Mesenchymal stem cell (in vitro differentiated cells and primary cell): Measurements from ENCODE around the gene CRTC3.
A peak's percentile ranks its signal among the peaks of the same experiment; 100 is the strongest.

ENCODE experiments used
- DNase-seq: peaks from one replicate; pipeline ENCODE4 v3.0.0-alpha.2; 2013
- H2AFZ ChIP-seq: one replicate; pipeline ENCODE4 v1.6.1; 2013; ENCODE audit warnings: low read depth, mild to moderate bottlenecking, control low read depth, inconsistent platforms, low read length, moderate library complexity
- H2AK5ac ChIP-seq: 2 replicates; pipeline ENCODE4 v1.6.1; 2013; ENCODE audit warnings: low read length, moderate library complexity, mild to moderate bottlenecking, inconsistent platforms; ENCODE audit not compliant: severe bottlenecking
- H2BK120ac ChIP-seq: one replicate; pipeline ENCODE4 v1.6.1; 2013; ENCODE audit warnings: low read depth, mild to moderate bottlenecking, inconsistent platforms, low read length, moderate library complexity
- H2BK12ac ChIP-seq, 2 experiments: one replicate each; pipeline ENCODE4 v1.6.1; 2013; ENCODE audit warnings: inconsistent platforms in 2 of 2, low read length in 2 of 2, mild to moderate bottlenecking in 2 of 2, moderate library complexity in 2 of 2, control low read depth in 1 of 2
- H2BK15ac ChIP-seq: one replicate; pipeline ENCODE4 v1.6.1; 2013; ENCODE audit warnings: mild to moderate bottlenecking, low read depth, inconsistent platforms; ENCODE audit not compliant: poor library complexity, severe bottlenecking
- H2BK5ac ChIP-seq: 2 replicates; pipeline ENCODE4 v1.6.1; 2013; ENCODE audit warnings: low read depth, mild to moderate bottlenecking, low read length, control low read depth, inconsistent platforms; ENCODE audit not compliant: poor library complexity, severe bottlenecking
- H3K14ac ChIP-seq, 2 experiments: one replicate each; pipeline ENCODE4 v1.6.1; 2013; ENCODE audit warnings: inconsistent platforms in 2 of 2, low read length in 2 of 2, control low read depth in 1 of 2, mild to moderate bottlenecking in 1 of 2, moderate library complexity in 1 of 2
- H3K18ac ChIP-seq, 2 experiments: one replicate each; pipeline ENCODE4 v1.6.1; 2013; ENCODE audit warnings: inconsistent platforms in 2 of 2, low read length in 2 of 2, control low read depth in 1 of 2, low read depth in 1 of 2, mild to moderate bottlenecking in 1 of 2
- H3K23ac ChIP-seq, 2 experiments: one replicate each; pipeline ENCODE4 v1.6.1; 2013; ENCODE audit warnings: inconsistent platforms in 2 of 2, low read length in 2 of 2, mild to moderate bottlenecking in 2 of 2, moderate library complexity in 2 of 2, control low read depth in 1 of 2
- H3K27ac ChIP-seq: 2 replicates; pipeline ENCODE4 v1.5.1; 2013; ENCODE audit warnings: mild to moderate bottlenecking, moderate library complexity, low read length, control low read depth, inconsistent platforms; ENCODE audit not compliant: poor library complexity, severe bottlenecking
- H3K27me3 ChIP-seq, 2 experiments: 2 replicates each; pipeline versions ENCODE4 v1.6.1 to v1.7.0; 2013; ENCODE audit warnings: low read length in 2 of 2, mild to moderate bottlenecking in 2 of 2, moderate library complexity in 2 of 2, control low read depth in 1 of 2, inconsistent platforms in 1 of 2; ENCODE audit not compliant: control insufficient read depth in 1 of 2, insufficient read depth in 1 of 2
- H3K36me3 ChIP-seq, 2 experiments: 2 replicates each; pipeline versions ENCODE4 v1.6.1 to v1.7.0; 2013; ENCODE audit warnings: low read length in 2 of 2, control low read depth in 1 of 2, inconsistent platforms in 1 of 2, low read depth in 1 of 2, mild to moderate bottlenecking in 1 of 2; ENCODE audit not compliant: insufficient read depth in 2 of 2, control insufficient read depth in 1 of 2
- H3K4ac ChIP-seq, 2 experiments: one replicate each; pipeline ENCODE4 v1.6.1; 2013; ENCODE audit warnings: inconsistent platforms in 2 of 2, low read length in 2 of 2, mild to moderate bottlenecking in 2 of 2, moderate library complexity in 2 of 2, control low read depth in 1 of 2, low read depth in 1 of 2
- H3K4me1 ChIP-seq: 2 replicates; pipeline ENCODE4 v1.6.1; 2013; ENCODE audit warnings: low read depth, low read length, control low read depth; ENCODE audit not compliant: control insufficient read depth, insufficient read depth
- H3K4me2 ChIP-seq: 2 replicates; pipeline ENCODE4 v1.6.1; 2013; ENCODE audit warnings: low read length, mild to moderate bottlenecking, inconsistent platforms; ENCODE audit not compliant: poor library complexity, severe bottlenecking
- H3K4me3 ChIP-seq, 2 experiments: 2 replicates each; pipeline versions ENCODE4 v1.5.1 to v1.7.0; 2013; ENCODE audit warnings: low read length in 2 of 2, mild to moderate bottlenecking in 2 of 2, control low read depth in 1 of 2, low read depth in 1 of 2; ENCODE audit not compliant: insufficient read depth in 1 of 2
- H3K79me1 ChIP-seq: replicated peaks from 2 replicates; pipeline ENCODE4 v1.6.1; 2013; ENCODE audit warnings: mild to moderate bottlenecking, control low read depth, low read length, inconsistent platforms; ENCODE audit not compliant: poor library complexity, severe bottlenecking
- H3K9ac ChIP-seq: 2 replicates; pipeline ENCODE4 v1.7.0; 2013; ENCODE audit warnings: mild to moderate bottlenecking, low read length, moderate library complexity
- H3K9me3 ChIP-seq: 2 replicates; pipeline ENCODE4 v1.7.0; 2013; ENCODE audit warnings: mild to moderate bottlenecking, low read length; ENCODE audit not compliant: control insufficient read depth
- H4K8ac ChIP-seq: one replicate; pipeline ENCODE4 v1.6.1; 2013; ENCODE audit warnings: inconsistent platforms, mild to moderate bottlenecking, low read length, moderate library complexity
- H4K91ac ChIP-seq: one replicate; pipeline ENCODE4 v1.6.1; 2013; ENCODE audit warnings: mild to moderate bottlenecking, low read length, inconsistent platforms
- WGBS: methylation state at CpG from one replicate; pipeline ENCODE4 v1.1.7; 2013; ENCODE audit warnings: mixed read lengths; 5-methylcytosine and 5-hydroxymethylcytosine counted together

CRTC3 gene

GRCh38 chr15:90641581-90642463 is 112.1 kb downstream of the CRTC3 start:
- no peak for DNase-seq
- 93% methylated on average over 16 of the region's 16 CpGs for WGBS
- H4K91ac ChIP-seq, result no peak overlapping the region
- no peaks in the 10 kb centered on the region for H3K9me3 ChIP-seq
- no peaks in the 10 kb centered on the region for H3K27me3 ChIP-seq
- H3K79me1 ChIP-seq, result no peaks in the 10 kb centered on the region
- no peak overlapping the region for H3K4me2 ChIP-seq
- H4K8ac ChIP-seq, result no peak overlapping the region
- H3K4ac ChIP-seq, result no peak overlapping the region
- peaks cover 3% of the 10 kb centered on the region for H3K4me1 ChIP-seq
- no peak overlapping the region for H2AFZ ChIP-seq
- H2BK5ac ChIP-seq, result no peak overlapping the region
- no peak overlapping the region for H3K23ac ChIP-seq
- H3K4me3 ChIP-seq, result no peak overlapping the region
- peaks cover 61 to 63% of the 10 kb centered on the region in 2 experiments for H3K36me3 ChIP-seq
- H2BK120ac ChIP-seq, result no peak overlapping the region
- H3K18ac ChIP-seq, result no peak overlapping the region
- no peak overlapping the region for H3K14ac ChIP-seq
- no peak overlapping the region for H2BK12ac ChIP-seq
- H2AK5ac ChIP-seq, result no peak overlapping the region
- H3K27ac ChIP-seq, result no peak overlapping the region
- H3K9ac ChIP-seq, result no peak overlapping the region
- no peak overlapping the region for H2BK15ac ChIP-seq

GRCh38 chr15:90642464-90643300 is 113.0 kb downstream of the CRTC3 start:
- Histone ChIP-seq H3K14ac (no peak overlapping the region), H3K4me2 (no peak overlapping the region), H3K27ac (no peak overlapping the region), H3K4ac (no peak overlapping the region), H3K79me1 (no peaks in the 10 kb centered on the region), H2AFZ (no peak overlapping the region), H3K36me3 (peaks cover 61% of the 10 kb centered on the region in 2 experiments), H4K91ac (peak overlapping the region; percentile 18), H4K8ac (no peak overlapping the region), H3K9ac (no peak overlapping the region), H2BK15ac (no peak overlapping the region), H2AK5ac (no peak overlapping the region), H2BK12ac (no peak overlapping the region), H2BK5ac (no peak overlapping the region), H3K4me1 (peaks cover 3% of the 10 kb centered on the region), H2BK120ac (no peak overlapping the region), H3K4me3 (no peak overlapping the region), H3K18ac (no peak overlapping the region), H3K23ac (no peak overlapping the region), H3K27me3 (no peaks in the 10 kb centered on the region), H3K9me3 (no peaks in the 10 kb centered on the region)
- no peak for DNase-seq
- 95% methylated on average over 30 of the region's 30 CpGs for WGBS

- Histone ChIP-seq H3K4me3 (no peak overlapping the region), H3K4ac (no peak overlapping the region), H2AFZ (no peak overlapping the region), H4K91ac (no peak overlapping the region), H3K23ac (no peak overlapping the region), H2BK12ac (no peak overlapping the region), H4K8ac (no peak overlapping the region), H3K79me1 (no peaks in the 10 kb centered on the region), H3K14ac (no peak overlapping the region), H3K36me3 (peaks cover 59% of the 10 kb centered on the region in 2 experiments), H3K9ac (no peak overlapping the region), H3K4me2 (no peak overlapping the region), H3K4me1 (peaks cover 3% of the 10 kb centered on the region), H3K27ac (no peak overlapping the region), H3K18ac (no peak overlapping the region), H3K9me3 (no peaks in the 10 kb centered on the region), H2BK15ac (no peak overlapping the region), H2BK5ac (no peak overlapping the region), H2AK5ac (no peak overlapping the region), H3K27me3 (no peaks in the 10 kb centered on the region), H2BK120ac (no peak overlapping the region)
- DNase-seq, result no peak
- 94% methylated on average over 5 of the region's 7 CpGs for WGBS
Observed at GRCh38 chr15:90643301-90643632, 113.5 kb downstream of the CRTC3 start.

- Histone ChIP-seq H3K18ac (no peak overlapping the region), H3K27ac (no peak overlapping the region), H2BK15ac (no peak overlapping the region), H3K9ac (no peak overlapping the region), H3K9me3 (no peaks in the 10 kb centered on the region), H3K23ac (no peak overlapping the region), H2AFZ (no peak overlapping the region), H4K8ac (no peak overlapping the region), H4K91ac (no peak overlapping the region), H3K4me1 (peaks cover 3% of the 10 kb centered on the region), H3K4me2 (no peak overlapping the region), H3K4me3 (no peak overlapping the region), H2BK5ac (no peak overlapping the region), H2BK12ac (no peak overlapping the region), H3K14ac (no peak overlapping the region), H3K79me1 (no peaks in the 10 kb centered on the region), H2AK5ac (no peak overlapping the region), H3K4ac (no peak overlapping the region), H3K27me3 (no peaks in the 10 kb centered on the region), H2BK120ac (no peak overlapping the region), H3K36me3 (peaks cover 48 to 50% of the 10 kb centered on the region in 2 experiments)
- WGBS, result 95% methylated on average over 7 of the region's 8 CpGs
- DNase-seq, result no peak
Observed at GRCh38 chr15:90644526-90644925, 114.8 kb downstream of the CRTC3 start.
